K562 (cell line): ENCODE data around the gene CSMD2.

Experiments
- BMI1 ChIP-seq: fragments of 150-350 bp; IDR thresholded peaks from 2 replicates; pipeline ENCODE4 v1.6.1; 2014; ENCODE audit warnings: low read length
- CTCF ChIP-seq, 3 experiments: IDR thresholded peaks in 2 of 3; conservative IDR thresholded peaks in 1 of 3; 2 replicates each; pipeline ENCODE4 v1.5.1; 2011 to 2012; ENCODE audit warnings: low read length in 3 of 3, mild to moderate bottlenecking in 3 of 3, control low read depth in 2 of 3, improper control_type of control experiment in 1 of 3, inconsistent platforms in 1 of 3, low read depth in 1 of 3, mixed read lengths in 1 of 3, moderate library complexity in 1 of 3; ENCODE audit not compliant: insufficient read depth in 2 of 3
- HLTF ChIP-seq: fragments of 450-650 bp; IDR thresholded peaks from 2 replicates; pipeline ENCODE4 v1.6.1; 2016
- MAFK ChIP-seq: IDR thresholded peaks from 2 replicates; pipeline ENCODE4 v1.6.1; 2011; ENCODE audit warnings: low read length, improper control_type of control experiment
- NFIC ChIP-seq: fragments of 450-650 bp; IDR thresholded peaks from 2 replicates; pipeline ENCODE4 v1.6.1; 2017; ENCODE audit warnings: mild to moderate bottlenecking, inconsistent platforms
- PHF8 ChIP-seq: fragments of 200-600 bp; sonication (generic); IDR thresholded peaks from 2 replicates; pipeline ENCODE4 v1.6.1; 2012; ENCODE audit warnings: mixed run types, mild to moderate bottlenecking, inconsistent platforms, low read length, moderate library complexity, borderline replicate concordance
- POLR2AphosphoS5 ChIP-seq: IDR thresholded peaks from 2 replicates; pipeline ENCODE4 v1.6.1; 2011; ENCODE audit warnings: mild to moderate bottlenecking, low read depth, low read length, moderate library complexity; ENCODE audit not compliant: control insufficient read depth, insufficient read depth
- TCF3 ChIP-seq: sonication (generic); formaldehyde crosslinking; IDR thresholded peaks from 2 replicates; pipeline ENCODE4 v1.4.0; 2020; ENCODE audit warnings: mild to moderate bottlenecking, missing genetic modification reagents
- TCF7 ChIP-seq: sonication (generic); IDR thresholded peaks from 2 replicates; pipeline ENCODE4 v1.6.1; 2016; ENCODE audit warnings: antibody characterized with exemption, borderline replicate concordance
- ZNF583 ChIP-seq: fragments of 250-450 bp; sonication (Bioruptor Pico); IDR thresholded peaks from 2 replicates; pipeline ENCODE4 v1.4.0; 2020

GRCh38 chr1:33792651-33793050 lies 372.4 kb downstream of the CSMD2 start:
- TF ChIP-seq TCF7 (no peak), TCF3 (CRISPR knock-in tag) (no peak), MAFK (no peak), CTCF (IDR thresholded peaks at IDR 0.05 in 2 of 3, conservative IDR thresholded peaks at IDR 0.05 in 1 of 3; ENCODE audit: insufficient read depth in 2 of 3, low read depth in 1 of 3, low read length in 3 of 3) (no peak), BMI1 (no peak), HLTF (no peak), POLR2AphosphoS5 (no peak), ZNF583 (CRISPR knock-in tag) (no peak), NFIC (no peak), PHF8 (no peak)
